Measurements from ENCODE around the gene RAPGEF1. TPM values are rescaled to one million over a fixed set of nuclear protein-coding genes. Genes with fewer than 3 reads are reported as not detected.

The RAPGEF1 gene
- total RNA-seq, 2 donors from 2014 or later: 59.7 to 73.0 TPM

- peak overlapping the region; percentile 57 for H3K4me3 ChIP-seq
- no peaks in the 10 kb centered on the region for H3K27me3 ChIP-seq (replicated peaks; ENCODE audit: insufficient read depth)
- TF ChIP-seq CTCF (IDR thresholded peaks at IDR 0.05): no peak
- peak overlapping the region; percentile 86 to 89 for H3K27ac ChIP-seq
- H3K9me3 ChIP-seq: no peaks in the 10 kb centered on the region
- peaks cover 10% of the 10 kb centered on the region for H3K36me3 ChIP-seq
- ATAC-seq (ENCODE audit: insufficient number of reproducible peaks, low FRiP score, low read depth) (peak; percentile 50), DNase-seq (ENCODE audit: low spot score) (no peak)
- peaks cover 24 to 38% of the 10 kb centered on the region in 2 donors for H3K4me1 ChIP-seq (ENCODE audit: control insufficient read depth in 1 of 2, low read depth in 2 of 2)
Measured at GRCh38 chr9:131610231-131610761, 129.6 kb downstream of the RAPGEF1 start.

GRCh38 chr9:131609099-131609830 lies 130.6 kb downstream of the RAPGEF1 start:
- peak overlapping the region; percentile 86 to 89 for H3K27ac ChIP-seq
- ATAC-seq (ENCODE audit: insufficient number of reproducible peaks, low FRiP score, low read depth) (no peak), DNase-seq (ENCODE audit: low spot score) (no peak)
- H3K4me3 ChIP-seq: peak overlapping the region; percentile 57
- peaks cover 24 to 38% of the 10 kb centered on the region in 2 donors for H3K4me1 ChIP-seq (ENCODE audit: control insufficient read depth in 1 of 2, low read depth in 2 of 2)
- no peaks in the 10 kb centered on the region for H3K27me3 ChIP-seq (replicated peaks; ENCODE audit: insufficient read depth)
- no peaks in the 10 kb centered on the region for H3K9me3 ChIP-seq
- no peak for TF ChIP-seq CTCF (IDR thresholded peaks at IDR 0.05)
- peaks cover 11% of the 10 kb centered on the region for H3K36me3 ChIP-seq

- ATAC-seq (ENCODE audit: insufficient number of reproducible peaks, low FRiP score, low read depth) (peak; percentile 87), DNase-seq (ENCODE audit: low spot score) (peak; percentile 52)
- no peak for TF ChIP-seq CTCF (IDR thresholded peaks at IDR 0.05)
- peaks cover 24 to 38% of the 10 kb centered on the region in 2 donors for H3K4me1 ChIP-seq (ENCODE audit: control insufficient read depth in 1 of 2, low read depth in 2 of 2)
- peaks cover 12% of the 10 kb centered on the region for H3K36me3 ChIP-seq
- peak overlapping the region; percentile 86 to 89 for H3K27ac ChIP-seq
- H3K27me3 ChIP-seq (replicated peaks; ENCODE audit: insufficient read depth): no peaks in the 10 kb centered on the region
- H3K9me3 ChIP-seq: no peaks in the 10 kb centered on the region
- H3K4me3 ChIP-seq: peak overlapping the region; percentile 57
Measured at GRCh38 chr9:131608493-131609037, 131.3 kb downstream of the RAPGEF1 start.

GRCh38 chr9:131607591-131607990 lies 132.3 kb downstream of the RAPGEF1 start:
- Histone ChIP-seq H3K27me3 (replicated peaks; ENCODE audit: insufficient read depth) (no peaks in the 10 kb centered on the region), H3K36me3 (peaks cover 7% of the 10 kb centered on the region), H3K9me3 (no peaks in the 10 kb centered on the region), H3K4me1 (ENCODE audit: control insufficient read depth in 1 of 2, low read depth in 2 of 2) (peaks cover 24 to 38% of the 10 kb centered on the region in 2 donors), H3K4me3 (no peak overlapping the region), H3K27ac (peak overlapping the region; percentile 86 to 89)
- ATAC-seq (ENCODE audit: insufficient number of reproducible peaks, low FRiP score, low read depth): no peak
- DNase-seq (ENCODE audit: low spot score): no peak
- TF ChIP-seq CTCF (IDR thresholded peaks at IDR 0.05): no peak

- ATAC-seq (ENCODE audit: insufficient number of reproducible peaks, low FRiP score, low read depth) (no peak), DNase-seq (ENCODE audit: low spot score) (no peak)
- Histone ChIP-seq H3K4me1 (ENCODE audit: control insufficient read depth in 1 of 2, low read depth in 2 of 2) (peaks cover 24 to 38% of the 10 kb centered on the region in 2 donors), H3K36me3 (peaks cover 7% of the 10 kb centered on the region), H3K9me3 (no peaks in the 10 kb centered on the region), H3K27me3 (replicated peaks; ENCODE audit: insufficient read depth) (no peaks in the 10 kb centered on the region), H3K27ac (peak overlapping the region; percentile 86 to 89), H3K4me3 (no peak overlapping the region)
- TF ChIP-seq CTCF (IDR thresholded peaks at IDR 0.05): no peak
Measured at GRCh38 chr9:131606896-131607567, 132.8 kb downstream of the RAPGEF1 start.

All from thoracic aorta (tissue), 2 donors.